Epithelial cell of proximal tubule (primary cell): ENCODE data around the gene METRNL. TPM values are rescaled to one million over a fixed set of nuclear protein-coding genes. Genes with fewer than 3 reads are reported as not detected.

ENCODE experiments used
- DNase-seq: peaks from one replicate; pipeline ENCODE4 v3.0.0-alpha.2; 2011; ENCODE audit warnings: low read depth
- H3K4me3 ChIP-seq: 2 replicates; pipeline ENCODE4 v1.5.1; 2011; ENCODE audit warnings: low read depth, mild to moderate bottlenecking, low read length
- total RNA-seq: library from RNA; depleted of rRNA; stranded (reverse); fragments of >200 nt; gene quantifications from 2 replicates; pipeline ENCODE4 v1.2.3, GENCODE V29; 2015
- TF ChIP-seq, protein P1 (sequence below): conservative IDR thresholded peaks from 2 replicates; pipeline ENCODE4 v1.5.1; 2012; ENCODE audit warnings: low read depth, mild to moderate bottlenecking, low read length

Gene METRNL
- total RNA-seq, 1 donor from 2014 or later = 11.9 TPM

DNA sequence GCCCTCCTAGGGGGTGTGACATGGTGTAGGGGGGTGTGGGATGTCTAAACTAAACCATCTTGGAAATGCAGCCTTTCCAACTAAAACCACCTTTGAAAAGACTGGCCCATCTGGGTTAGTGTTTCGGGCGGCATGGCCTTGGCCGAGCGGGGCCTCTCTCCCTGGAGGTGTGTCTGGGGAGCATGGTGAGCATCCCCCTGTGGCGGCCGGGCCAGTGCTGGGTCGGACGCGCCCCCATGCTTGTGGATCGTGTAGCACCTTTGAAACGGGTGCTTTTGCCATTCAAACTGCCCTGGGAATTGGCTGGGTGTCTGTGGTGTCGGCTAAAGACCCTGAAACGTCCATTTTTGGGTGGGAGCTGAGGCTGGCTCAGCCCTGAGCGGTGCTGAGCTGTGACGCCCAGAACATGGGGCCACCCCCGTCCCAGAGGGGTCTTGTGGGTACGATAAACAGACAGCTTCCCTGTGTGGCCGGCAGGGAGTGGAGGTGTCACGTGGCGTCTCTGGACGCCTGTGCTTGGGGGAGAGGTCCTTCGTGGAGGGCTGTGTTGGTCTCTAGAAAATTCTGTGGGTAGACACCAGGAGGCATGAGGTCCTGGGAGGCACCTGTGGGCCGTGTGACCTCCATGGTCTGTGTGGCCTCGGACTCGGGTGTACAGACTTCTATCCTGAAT, 6.3 kb downstream of the METRNL start:
- H3K4me3 ChIP-seq = no peak overlapping the region
- TF ChIP-seq, protein P1, sequence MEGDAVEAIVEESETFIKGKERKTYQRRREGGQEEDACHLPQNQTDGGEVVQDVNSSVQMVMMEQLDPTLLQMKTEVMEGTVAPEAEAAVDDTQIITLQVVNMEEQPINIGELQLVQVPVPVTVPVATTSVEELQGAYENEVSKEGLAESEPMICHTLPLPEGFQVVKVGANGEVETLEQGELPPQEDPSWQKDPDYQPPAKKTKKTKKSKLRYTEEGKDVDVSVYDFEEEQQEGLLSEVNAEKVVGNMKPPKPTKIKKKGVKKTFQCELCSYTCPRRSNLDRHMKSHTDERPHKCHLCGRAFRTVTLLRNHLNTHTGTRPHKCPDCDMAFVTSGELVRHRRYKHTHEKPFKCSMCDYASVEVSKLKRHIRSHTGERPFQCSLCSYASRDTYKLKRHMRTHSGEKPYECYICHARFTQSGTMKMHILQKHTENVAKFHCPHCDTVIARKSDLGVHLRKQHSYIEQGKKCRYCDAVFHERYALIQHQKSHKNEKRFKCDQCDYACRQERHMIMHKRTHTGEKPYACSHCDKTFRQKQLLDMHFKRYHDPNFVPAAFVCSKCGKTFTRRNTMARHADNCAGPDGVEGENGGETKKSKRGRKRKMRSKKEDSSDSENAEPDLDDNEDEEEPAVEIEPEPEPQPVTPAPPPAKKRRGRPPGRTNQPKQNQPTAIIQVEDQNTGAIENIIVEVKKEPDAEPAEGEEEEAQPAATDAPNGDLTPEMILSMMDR = no peak
- DNase-seq = no peak

- H3K4me3 ChIP-seq = no peak overlapping the region
- TF ChIP-seq, protein P1 = no peak
- DNase-seq = no peak
These were observed 6.9 kb downstream of the METRNL start for GRCh38 chr17:83086199-83086880.

- no peak overlapping the region for H3K4me3 ChIP-seq
- TF ChIP-seq, protein P1 = no peak
- no peak for DNase-seq
These were observed 7.7 kb downstream of the METRNL start for GRCh38 chr17:83086907-83087787.

DNA sequence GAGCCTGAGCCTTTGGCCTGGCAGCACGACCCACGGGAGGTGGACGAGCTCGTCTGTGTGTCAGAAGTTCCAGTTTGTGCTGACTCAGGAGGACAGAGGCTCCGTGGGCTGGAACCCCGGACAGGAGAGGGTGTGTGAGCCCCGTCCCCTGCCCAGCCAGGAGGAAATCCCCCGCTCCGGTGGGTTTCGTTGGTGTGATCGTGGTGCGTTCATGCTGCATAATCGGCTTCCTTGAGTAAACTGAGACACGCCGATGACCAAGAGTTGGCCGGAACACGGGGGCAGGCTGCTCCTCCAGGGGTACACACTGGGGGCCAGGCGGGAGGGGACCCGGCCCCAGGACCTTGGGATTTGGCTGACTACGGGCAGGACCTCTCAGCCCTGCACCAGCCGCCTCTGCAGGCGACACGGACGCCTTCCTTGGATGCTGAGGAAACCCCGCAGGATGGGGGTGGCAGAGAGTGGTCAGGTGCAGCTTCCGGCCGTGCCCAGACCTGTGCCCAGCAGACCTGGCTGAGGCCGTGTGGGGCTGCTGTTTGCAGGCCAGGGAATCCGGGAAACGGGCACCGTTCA, 8.5 kb downstream of the METRNL start:
- no peak overlapping the region for H3K4me3 ChIP-seq
- DNase-seq = no peak
- TF ChIP-seq, protein P1 = no peak

- TF ChIP-seq, protein P1 = no peak
- H3K4me3 ChIP-seq = no peak overlapping the region
- DNase-seq = no peak
These were observed 9.0 kb downstream of the METRNL start for GRCh38 chr17:83088451-83088850.

- TF ChIP-seq, protein P1 = no peak
- DNase-seq = no peak
- H3K4me3 ChIP-seq = no peak overlapping the region
These were observed 9.5 kb downstream of the METRNL start for GRCh38 chr17:83088909-83089308.
